ENCODE data around the gene FGF16.

FGF16 gene

DNA sequence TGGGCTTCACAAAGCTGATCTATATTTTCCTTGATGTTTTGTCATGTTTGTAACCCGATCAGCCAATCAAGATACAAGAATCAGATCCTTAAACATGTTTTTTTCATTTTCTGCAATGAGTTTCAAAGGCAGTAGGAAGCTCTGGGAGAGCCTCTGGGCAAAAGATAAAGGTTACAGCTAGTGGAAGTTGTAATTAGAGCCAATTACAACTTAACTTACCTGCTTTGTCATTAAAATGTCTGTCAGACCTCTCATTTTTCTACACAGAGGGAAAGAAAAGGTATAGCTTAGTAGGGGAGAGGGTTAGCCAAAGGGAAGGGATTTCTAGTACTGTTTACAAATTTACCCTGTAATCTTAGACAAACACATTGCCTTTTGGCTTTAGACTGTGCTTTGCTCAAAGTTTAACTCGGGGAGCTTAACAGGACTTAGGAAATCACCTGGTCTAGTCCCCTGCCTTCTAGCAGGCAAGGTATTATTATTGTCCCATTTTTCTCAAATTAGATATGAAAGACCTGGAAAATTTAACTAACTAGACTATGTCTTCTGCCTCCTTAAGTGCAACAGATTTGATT, 55.8 kb downstream of the FGF16 start:
- Mint-ChIP-seq H3K9me3 (no peaks in the 10 kb centered on the region), H3K27ac (no peak overlapping the region), H3K4me1 (no peaks in the 10 kb centered on the region), H3K36me3 (peaks cover 20% of the 10 kb centered on the region), H3K4me3 (no peak overlapping the region)
- DNase-seq (ENCODE audit: low spot score in 2 of 2) (no peak), ATAC-seq (no peak)

DNA sequence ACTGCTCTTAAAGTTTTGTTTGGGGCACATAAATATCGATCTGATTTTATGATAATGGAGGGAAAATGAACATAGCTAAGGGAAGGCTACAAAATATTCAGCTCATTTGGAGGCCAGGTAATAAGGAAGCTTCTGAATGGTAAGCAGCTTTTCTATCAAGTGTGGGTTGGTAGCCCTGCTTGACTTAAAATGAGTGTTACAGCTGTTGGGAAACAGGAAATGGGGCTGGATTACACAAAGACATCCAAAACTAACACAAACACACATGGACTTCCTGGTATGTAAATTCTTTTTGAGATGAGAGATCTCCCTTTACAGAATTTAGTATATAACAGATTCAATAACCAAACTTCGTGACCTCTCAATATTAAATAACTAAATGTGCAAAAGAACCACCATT, 58.0 kb downstream of the FGF16 start:
- Mint-ChIP-seq H3K27ac (no peak overlapping the region), H3K4me1 (no peaks in the 10 kb centered on the region), H3K4me3 (no peak overlapping the region)

More for the DNA sequence above, 58.0 kb downstream of the FGF16 start:
- H3K36me3 Mint-ChIP-seq, result peaks cover 27% of the 10 kb centered on the region
- DNase-seq (ENCODE audit: low spot score in 2 of 2) (no peak), ATAC-seq (no peak)
- no peaks in the 10 kb centered on the region for H3K9me3 Mint-ChIP-seq

All from stimulated activated effector memory CD8-positive, alpha-beta T cell treated with anti-CD3 and anti-CD28 coated beads, Interleukin-12 subunit alpha, Interleukin-12 subunit beta, amount 100 ng/mL, for 72 hours (primary cell).